NCI-H1092 treated with DMSO at 0.1 percent for 48 hours (cell line): ENCODE measurements around the gene RNF157.
"Not testable (repeated sequence)": the region's sequence is repeated elsewhere in the genome, so short reads cannot be mapped to it uniquely, and the experiment has no call there.

Source experiments
- DNase-seq: peaks from one replicate; lab custom pipeline; 2025; lab: John Stamatoyannopoulos, UW

Gene RNF157

GRCh38 chr17:76234354-76234679 is 6.0 kb downstream of the RNF157 start:
- DNase-seq: no peak

DNA sequence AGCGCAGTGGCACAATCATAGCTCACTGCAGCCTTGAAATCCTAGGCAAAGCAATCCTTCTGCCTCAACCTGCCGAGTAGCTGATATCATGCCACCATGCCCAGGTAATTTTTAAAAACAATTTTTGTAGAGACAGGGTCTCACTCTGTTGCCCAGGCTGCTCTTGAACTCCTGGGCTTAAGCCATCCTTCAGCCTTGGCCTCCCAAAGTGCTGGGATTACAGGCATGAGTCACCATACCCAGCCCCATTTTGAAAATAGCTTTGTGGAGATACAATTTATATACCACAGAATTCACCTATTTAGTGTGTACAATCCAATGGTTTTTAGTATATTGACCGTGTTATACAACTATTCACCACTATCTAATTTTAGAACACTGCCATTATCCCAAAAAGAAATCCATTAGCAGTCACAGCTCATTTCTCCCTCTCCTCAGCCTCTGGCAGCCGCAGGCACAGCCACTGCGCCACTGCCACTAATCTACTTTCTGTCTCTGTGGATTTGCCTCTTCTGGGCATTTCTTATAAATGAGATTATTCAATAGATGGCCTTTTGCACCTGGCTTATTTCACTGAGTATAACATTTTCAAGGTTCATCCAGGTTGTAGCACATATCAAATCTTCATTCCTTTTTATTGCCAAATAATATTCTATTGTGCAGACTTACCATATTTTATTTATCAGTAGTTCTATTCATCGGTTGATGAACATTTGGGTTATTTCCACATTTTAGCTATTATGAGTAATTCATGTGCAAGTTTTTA is 6.5 kb downstream of the RNF157 start:
- no peak for DNase-seq

GRCh38 chr17:76232342-76232741 is 8.0 kb downstream of the RNF157 start:
- no peak for DNase-seq

DNA sequence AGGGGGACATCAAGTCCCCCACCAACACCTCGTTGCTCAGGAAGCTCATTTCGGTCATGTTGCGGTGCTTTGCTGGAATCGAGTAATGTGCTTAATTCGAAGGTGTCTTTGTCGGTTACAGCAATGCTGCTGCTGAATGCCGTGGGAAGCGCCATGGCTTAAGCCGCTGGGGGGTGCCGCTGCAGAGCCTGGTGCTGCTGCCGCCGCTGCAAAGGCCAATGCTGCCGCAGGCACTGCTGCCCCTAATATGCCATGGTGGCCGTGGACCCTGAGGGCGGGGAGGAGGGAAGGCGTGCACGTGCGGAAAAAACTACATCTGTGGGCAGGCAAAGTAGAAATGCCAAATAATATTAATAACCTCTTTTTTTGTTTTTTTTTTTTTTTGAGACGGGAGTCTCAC is 13.5 kb downstream of the RNF157 start:
- DNase-seq: not testable (repeated sequence)

- not testable (repeated sequence) for DNase-seq
These were observed 14.8 kb downstream of the RNF157 start for GRCh38 chr17:76225373-76226086.

- DNase-seq: no peak
These were observed 16.5 kb downstream of the RNF157 start for GRCh38 chr17:76223802-76224201.

GRCh38 chr17:76219670-76220383 is 20.5 kb downstream of the RNF157 start:
- DNase-seq: no peak

GRCh38 chr17:76217081-76217480 is 23.2 kb downstream of the RNF157 start:
- DNase-seq: no peak

GRCh38 chr17:76213491-76213890 is 26.8 kb downstream of the RNF157 start:
- no peak for DNase-seq

GRCh38 chr17:76208120-76208519 is 32.2 kb downstream of the RNF157 start:
- DNase-seq: no peak

DNA sequence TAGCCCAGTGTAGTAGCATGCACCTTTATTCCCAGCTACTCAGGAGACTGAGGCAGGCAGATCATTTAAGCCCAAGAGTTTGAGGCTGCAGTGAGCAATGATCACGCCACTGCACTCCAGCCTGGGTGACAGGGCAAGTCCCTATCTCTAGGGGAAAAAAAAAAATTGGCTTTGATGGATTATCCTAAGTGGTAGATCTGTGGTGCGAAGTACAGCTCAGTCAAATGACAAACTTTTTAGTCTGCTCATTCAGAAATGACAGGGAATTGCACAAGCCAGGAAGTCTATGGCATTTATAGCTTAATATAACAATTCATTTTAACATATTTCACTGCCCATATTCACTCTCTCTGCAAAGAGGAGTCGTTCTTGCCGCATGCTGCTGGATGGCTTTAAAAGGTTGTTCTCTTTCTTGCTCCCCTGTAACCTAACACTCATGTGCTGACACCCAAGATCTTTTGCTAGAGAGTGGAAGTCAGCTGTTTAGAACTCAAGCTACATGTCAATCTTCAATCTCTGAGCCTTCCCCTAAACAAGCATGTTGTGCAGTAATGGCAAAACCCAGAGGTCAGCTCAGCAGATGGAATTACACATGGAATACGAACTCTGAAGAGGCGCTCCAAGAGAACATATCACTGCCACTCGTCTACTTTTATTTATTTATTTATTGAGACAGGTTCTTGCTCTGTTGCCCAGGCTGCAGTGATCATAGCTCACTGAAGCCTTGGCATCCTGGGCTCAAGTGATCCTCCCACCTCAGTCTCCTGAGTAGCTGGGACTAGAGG is 32.8 kb downstream of the RNF157 start:
- DNase-seq: no peak

GRCh38 chr17:76205542-76206144 is 34.6 kb downstream of the RNF157 start:
- DNase-seq: not testable (repeated sequence)

DNA sequence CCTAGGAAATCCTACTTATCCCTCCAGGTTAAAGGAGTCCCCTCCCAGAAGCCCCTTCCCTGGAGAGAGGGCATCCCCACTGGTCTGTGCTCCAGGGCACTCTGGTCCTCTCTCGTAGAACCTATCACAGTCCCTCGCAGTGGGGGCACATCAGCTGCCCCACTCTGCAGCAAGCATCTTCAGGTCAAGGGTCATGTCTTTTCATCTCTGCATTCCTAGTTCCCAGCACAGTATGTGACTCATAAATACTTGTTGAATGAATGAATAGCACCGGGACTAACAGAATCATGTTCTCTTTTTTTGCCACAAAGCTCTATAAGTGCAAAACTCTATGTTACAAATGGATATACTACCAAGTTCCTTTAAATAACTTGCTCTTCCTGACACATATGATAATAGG is 36.0 kb downstream of the RNF157 start:
- no peak for DNase-seq

GRCh38 chr17:76200354-76200753 is 39.9 kb downstream of the RNF157 start:
- DNase-seq: no peak

DNA sequence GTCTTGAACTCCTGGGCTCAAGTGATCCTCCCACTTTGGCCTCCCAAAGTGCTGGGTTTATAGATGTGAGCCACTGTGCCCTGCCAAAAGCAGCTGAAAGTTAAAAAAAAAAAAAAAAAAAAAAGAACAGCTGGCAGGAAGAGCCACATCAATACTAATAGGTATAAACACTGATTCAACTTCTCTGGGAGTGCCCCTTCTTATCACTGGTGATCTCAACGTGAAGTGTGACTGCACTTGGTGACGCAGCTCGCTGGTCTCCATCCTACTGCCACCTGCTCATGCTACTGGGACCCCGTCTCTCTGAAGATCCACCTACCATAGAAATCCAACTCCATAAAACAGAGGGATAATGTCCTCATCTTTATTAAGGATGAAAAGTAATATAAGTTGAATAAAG is 40.8 kb downstream of the RNF157 start:
- no peak for DNase-seq

- no peak for DNase-seq
These were observed 41.6 kb downstream of the RNF157 start for GRCh38 chr17:76198702-76199101.

DNA sequence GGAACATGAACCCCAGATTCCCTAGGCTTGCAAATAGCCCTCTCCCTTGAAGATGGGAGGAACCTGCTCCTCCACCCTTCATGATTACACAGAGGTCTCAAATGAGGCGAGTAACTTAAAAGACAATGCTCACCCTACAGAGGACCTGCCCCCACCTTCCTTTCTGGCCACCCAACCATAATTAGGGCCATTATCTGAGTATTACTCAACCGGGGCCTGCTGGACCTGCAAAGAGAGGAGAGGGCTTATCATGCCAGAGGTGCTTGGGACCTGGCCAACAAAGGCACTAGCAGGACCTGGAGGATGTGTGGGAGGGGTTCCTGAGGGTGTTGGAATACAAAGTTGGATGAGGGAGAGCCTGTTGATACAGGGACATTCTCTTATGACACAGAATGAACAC is 42.4 kb downstream of the RNF157 start:
- DNase-seq: no peak

DNA sequence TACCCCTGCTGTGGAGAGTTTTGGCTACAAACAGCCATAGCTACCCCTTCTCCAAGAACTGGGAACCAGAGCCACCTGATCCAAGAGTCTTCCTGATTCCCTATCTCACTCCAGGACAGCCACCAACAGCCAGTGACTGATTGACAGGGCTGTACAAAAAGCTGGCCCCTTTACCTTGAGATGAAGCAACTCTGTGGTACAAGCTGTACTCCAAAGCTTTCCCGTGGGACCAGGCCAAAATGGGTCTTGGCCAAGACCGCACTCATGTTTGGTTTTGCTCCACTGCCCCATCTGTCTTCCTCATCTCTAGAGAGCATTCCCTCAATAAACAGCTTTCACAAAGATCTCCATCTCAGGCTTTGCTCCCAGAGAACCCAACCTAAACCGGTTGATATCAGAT is 43.6 kb downstream of the RNF157 start:
- DNase-seq: no peak

DNA sequence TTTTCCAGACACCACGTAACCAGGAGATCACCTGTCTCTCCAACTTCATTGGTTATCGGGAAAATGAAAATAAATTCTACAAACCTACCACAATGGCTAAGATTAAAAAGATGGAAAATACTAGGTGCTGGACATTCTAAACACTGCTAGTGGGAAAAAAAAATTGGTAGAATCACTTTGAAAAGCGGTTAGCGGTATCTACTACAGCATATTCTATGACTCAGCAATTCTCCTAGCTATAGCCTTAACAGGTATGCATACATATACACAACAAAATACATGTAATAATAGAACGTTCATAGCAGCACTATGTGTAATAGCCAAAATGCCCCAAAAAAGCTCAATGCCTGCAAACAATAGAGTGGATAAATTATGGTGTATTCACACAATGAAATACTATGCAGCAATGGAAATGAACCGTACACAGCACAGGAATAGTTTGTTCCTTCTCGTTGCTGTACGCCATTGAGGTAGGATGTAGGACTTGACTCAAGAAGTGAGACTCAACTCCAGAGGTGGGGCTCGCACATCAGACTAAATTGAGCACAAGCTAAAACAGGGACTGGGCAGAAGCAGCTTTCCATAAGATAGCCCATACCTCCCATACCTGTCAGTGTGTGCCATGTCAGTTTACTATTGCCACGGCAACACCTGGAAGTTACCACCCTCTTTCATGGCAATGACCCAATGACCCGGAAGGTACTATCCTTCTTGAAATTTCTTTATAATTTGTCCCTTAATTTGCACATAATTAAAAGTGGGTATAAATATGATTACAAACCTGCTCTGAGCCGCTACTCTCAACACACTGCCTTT is 44.8 kb downstream of the RNF157 start:
- no peak for DNase-seq

- DNase-seq: no peak
These were observed 46.7 kb downstream of the RNF157 start for GRCh38 chr17:76193591-76193990.

DNA sequence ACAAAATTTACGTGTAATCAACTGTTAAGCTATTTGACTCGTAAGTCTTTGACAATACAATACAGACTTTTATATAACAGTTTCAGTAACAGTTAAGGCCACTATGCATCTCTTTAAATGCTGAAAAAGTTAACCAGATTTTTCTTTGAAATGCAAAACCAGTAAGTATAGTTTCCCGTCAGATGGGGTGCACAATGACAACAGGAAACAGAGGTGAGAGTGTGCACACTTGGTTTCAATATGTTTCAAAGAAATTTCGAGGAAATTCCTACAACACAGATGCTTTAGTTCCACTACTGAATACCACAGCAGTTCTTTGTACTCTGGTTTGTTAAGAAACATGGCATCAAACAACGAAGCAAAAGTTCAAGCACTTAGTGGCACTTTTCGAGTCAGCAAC is 48.4 kb downstream of the RNF157 start:
- DNase-seq: no peak
